HepG2 (cell line): ENCODE data around the gene GRK5.

ENCODE experiments used
- CTCF ChIP-seq: sonication (generic); formaldehyde crosslinking; IDR thresholded peaks from 2 replicates; pipeline ENCODE4 v1.5.0; 2020; ENCODE audit warnings: mild to moderate bottlenecking, missing genetic modification reagents, moderate library complexity
- EP300 ChIP-seq, 3 experiments: sonication (generic) in 1 of 3; formaldehyde crosslinking in 1 of 3; IDR thresholded peaks; 2 replicates each; pipeline versions ENCODE4 v1.5.1 to v1.6.1; 2011 to 2020; ENCODE audit warnings: low read depth in 2 of 3, low read length in 2 of 3, borderline replicate concordance in 1 of 3, improper control_type of control experiment in 1 of 3, mild to moderate bottlenecking in 1 of 3, missing genetic modification reagents in 1 of 3, moderate library complexity in 1 of 3
- TAF15 ChIP-seq: fragments of 200-400 bp; formaldehyde crosslinking; IDR thresholded peaks from one replicate; pipeline ENCODE4 v1.6.1; 2018; ENCODE audit warnings: mild to moderate bottlenecking, low read depth, low read length; ENCODE audit not compliant: poor library complexity, severe bottlenecking
- ZNF343 ChIP-seq: sonication (generic); formaldehyde crosslinking; IDR thresholded peaks from 2 replicates; pipeline ENCODE4 v1.4.0; 2020; ENCODE audit warnings: mild to moderate bottlenecking, missing genetic modification reagents
- ZNF383 ChIP-seq: sonication (generic); formaldehyde crosslinking; IDR thresholded peaks from 2 replicates; pipeline ENCODE4 v1.4.0; 2020; ENCODE audit warnings: missing genetic modification reagents, mild to moderate bottlenecking, borderline replicate concordance

- TF ChIP-seq ZNF343 (CRISPR knock-in tag) (no peak), EP300 (IDR thresholded peaks at IDR 0.05; ENCODE audit: low read depth in 2 of 2, low read length in 2 of 2) (no peak), EP300 (CRISPR knock-in tag; IDR thresholded peaks at IDR 0.05; ENCODE audit: borderline replicate concordance) (no peak), TAF15 (no peak), ZNF383 (CRISPR knock-in tag) (no peak), CTCF (CRISPR knock-in tag) (no peak)
Observed at GRCh38 chr10:119483839-119484238, 276.5 kb downstream of the GRK5 start.
